ENCODE data around the gene RPN2. TPM values are rescaled to one million over a fixed set of nuclear protein-coding genes. Genes with fewer than 3 reads are reported as not detected.

RPN2 gene
- total and polyA plus RNA-seq, 2 of the 13 experiments (the other 11 are each of a cell fraction or from before 2014, with no cell fraction given) = 587 to 1,818 TPM

DNA sequence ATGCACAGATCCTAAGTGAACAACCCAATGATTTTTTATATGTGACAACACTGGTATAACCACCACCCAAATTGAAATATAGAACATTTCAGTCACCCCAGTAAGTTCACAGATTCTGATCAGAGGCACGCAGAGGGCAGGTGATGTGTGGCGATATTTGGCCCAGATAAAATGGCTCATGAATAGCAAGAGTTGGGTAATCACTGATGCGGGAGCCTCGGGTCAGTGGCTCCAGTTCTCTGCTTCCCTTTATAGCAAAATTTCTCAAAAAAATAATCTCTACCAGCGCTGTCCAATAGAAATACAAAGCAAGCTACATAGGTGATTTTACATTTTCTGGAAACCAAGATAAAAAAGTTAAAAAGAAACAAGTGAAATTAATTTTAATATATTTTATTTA is 67.6 kb downstream of the RPN2 start:
- Histone ChIP-seq H3K4me2 (ENCODE audit: low read depth, low read length) (no peak overlapping the region), H3K27me3 (ENCODE audit: control insufficient read depth in 1 of 2, insufficient read depth in 2 of 2, low read length in 2 of 2) (no peaks in the 10 kb centered on the region), H3K27ac (ENCODE audit: extremely low read length, insufficient read depth, low read length) (no peak overlapping the region), H3K4me1 (ENCODE audit: insufficient read depth, low read length) (peaks cover 7% of the 10 kb centered on the region; the same call in 1 of the 2 replicates), H3K9ac (ENCODE audit: insufficient read depth, low read depth, low read length) (no peak overlapping the region), H3K36me3 (replicated peaks in 1 of 2; ENCODE audit: control insufficient read depth in 1 of 2, insufficient read depth in 2 of 2, low read length in 2 of 2) (peaks cover 11 to 24% of the 10 kb centered on the region in 2 experiments), H3K9me3 (ENCODE audit: low read length) (no peaks in the 10 kb centered on the region), H4K20me1 (ENCODE audit: insufficient read depth, low read length) (no peaks in the 10 kb centered on the region), H2AFZ (ENCODE audit: low read length) (no peak overlapping the region), H3K4me3 (replicated peaks in 1 of 3; ENCODE audit: insufficient read depth in 1 of 3, low read depth in 2 of 3, low read length in 3 of 3) (no peak overlapping the region), H3K79me2 (ENCODE audit: insufficient read depth, low read length) (no peaks in the 10 kb centered on the region)
- WGBS (ENCODE audit: low lambda C conversion rate) = 96% methylated on average over 5 of the region's 5 CpGs
- ChIA-PET CTCF (ENCODE audit: low intra/inter-chr PET ratio, low total read pairs) (no interaction called here), POLR2A (no interaction called here)
- DNase-seq (ENCODE audit: low spot score) (no peak), ATAC-seq (no peak), FAIRE-seq (no peak)
- TF ChIP-seq, protein P1, sequence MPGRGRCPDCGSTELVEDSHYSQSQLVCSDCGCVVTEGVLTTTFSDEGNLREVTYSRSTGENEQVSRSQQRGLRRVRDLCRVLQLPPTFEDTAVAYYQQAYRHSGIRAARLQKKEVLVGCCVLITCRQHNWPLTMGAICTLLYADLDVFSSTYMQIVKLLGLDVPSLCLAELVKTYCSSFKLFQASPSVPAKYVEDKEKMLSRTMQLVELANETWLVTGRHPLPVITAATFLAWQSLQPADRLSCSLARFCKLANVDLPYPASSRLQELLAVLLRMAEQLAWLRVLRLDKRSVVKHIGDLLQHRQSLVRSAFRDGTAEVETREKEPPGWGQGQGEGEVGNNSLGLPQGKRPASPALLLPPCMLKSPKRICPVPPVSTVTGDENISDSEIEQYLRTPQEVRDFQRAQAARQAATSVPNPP (CRISPR knock-in tag; IDR thresholded peaks at IDR 0.05) = no peak
- TF ChIP-seq SIN3B (IDR thresholded peaks at IDR 0.05; ENCODE audit: low read length) = no peak
- TF ChIP-seq ZNF180 (CRISPR knock-in tag; IDR thresholded peaks at IDR 0.05; ENCODE audit: borderline replicate concordance, low read depth) = no peak
- TF ChIP-seq ZMYM4 (CRISPR knock-in tag; IDR thresholded peaks at IDR 0.05) = no peak
- TF ChIP-seq DNMT3B (CRISPR knock-in tag; conservative IDR thresholded peaks at IDR 0.05) = no peak
- TF ChIP-seq TRIM22 (IDR thresholded peaks at IDR 0.05) = no peak
- peak; percentile 32 for TF ChIP-seq RBM22 (optimal IDR thresholded peaks at IDR 0.05; ENCODE audit: low read length)
- no TSS peak for BruUV-seq (replicated peaks)
- intact Hi-C loops (cut with micrococcal nuclease; ENCODE audit: unreplicated experiment) (no loop called here), in situ Hi-C loops (cut with HindIII; ENCODE audit: extremely low pct_ligation_motif_present, low pct_unique_long_range_greater_than_20kb) (no loop called here)

DNA sequence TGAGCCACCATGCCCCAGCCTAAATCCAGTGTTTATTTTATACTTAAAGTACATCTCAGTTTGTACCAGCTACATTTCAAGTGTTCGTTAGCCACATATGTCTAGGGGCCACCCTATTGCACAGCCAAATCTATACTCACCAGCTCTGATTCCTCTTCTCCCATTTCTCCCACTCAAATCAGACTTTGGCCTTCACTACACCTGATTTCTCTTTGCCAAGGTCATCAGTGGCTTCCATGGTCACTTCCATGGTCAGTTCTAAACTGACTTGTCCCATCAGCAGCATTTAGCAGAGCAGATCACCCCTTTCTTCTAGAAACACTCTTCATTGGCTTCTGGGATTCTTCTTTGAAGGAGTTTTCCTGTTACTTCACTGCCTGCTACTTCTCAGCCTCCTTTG is 68.4 kb downstream of the RPN2 start:
- intact Hi-C loops (cut with micrococcal nuclease; ENCODE audit: unreplicated experiment) = no loop called here
- ATAC-seq = no peak
- Histone ChIP-seq H3K79me2 (ENCODE audit: insufficient read depth, low read length) (no peaks in the 10 kb centered on the region), H3K4me3 (replicated peaks in 1 of 3; ENCODE audit: insufficient read depth in 1 of 3, low read depth in 2 of 3, low read length in 3 of 3) (no peak overlapping the region), H2AFZ (ENCODE audit: low read length) (no peak overlapping the region), H3K27ac (ENCODE audit: extremely low read length, insufficient read depth, low read length) (no peak overlapping the region), H3K4me1 (ENCODE audit: insufficient read depth, low read length) (peaks cover 7% of the 10 kb centered on the region; the same call in 1 of the 2 replicates), H3K27me3 (ENCODE audit: control insufficient read depth in 1 of 2, insufficient read depth in 2 of 2, low read length in 2 of 2) (no peaks in the 10 kb centered on the region; a peak in 1 of 5 replicates), H3K9me3 (ENCODE audit: low read length) (no peaks in the 10 kb centered on the region), H4K20me1 (ENCODE audit: insufficient read depth, low read length) (no peaks in the 10 kb centered on the region), H3K9ac (ENCODE audit: insufficient read depth, low read depth, low read length) (no peak overlapping the region), H3K36me3 (replicated peaks in 1 of 2; ENCODE audit: control insufficient read depth in 1 of 2, insufficient read depth in 2 of 2, low read length in 2 of 2) (peaks cover 8 to 16% of the 10 kb centered on the region in 2 experiments), H3K4me2 (ENCODE audit: low read depth, low read length) (no peak overlapping the region)
- FAIRE-seq = no peak
- in situ Hi-C loops (cut with HindIII; ENCODE audit: extremely low pct_ligation_motif_present, low pct_unique_long_range_greater_than_20kb) = no loop called here
- ChIA-PET CTCF (ENCODE audit: low intra/inter-chr PET ratio, low total read pairs) (no interaction called here), POLR2A (no interaction called here)
- peak; percentile 36 for DNase-seq (ENCODE audit: low spot score)
- 89% methylated on average over 1 of the region's 1 CpG for WGBS (ENCODE audit: low lambda C conversion rate)
- no TSS peak for BruUV-seq (replicated peaks)
- TF ChIP-seq, protein P2, sequence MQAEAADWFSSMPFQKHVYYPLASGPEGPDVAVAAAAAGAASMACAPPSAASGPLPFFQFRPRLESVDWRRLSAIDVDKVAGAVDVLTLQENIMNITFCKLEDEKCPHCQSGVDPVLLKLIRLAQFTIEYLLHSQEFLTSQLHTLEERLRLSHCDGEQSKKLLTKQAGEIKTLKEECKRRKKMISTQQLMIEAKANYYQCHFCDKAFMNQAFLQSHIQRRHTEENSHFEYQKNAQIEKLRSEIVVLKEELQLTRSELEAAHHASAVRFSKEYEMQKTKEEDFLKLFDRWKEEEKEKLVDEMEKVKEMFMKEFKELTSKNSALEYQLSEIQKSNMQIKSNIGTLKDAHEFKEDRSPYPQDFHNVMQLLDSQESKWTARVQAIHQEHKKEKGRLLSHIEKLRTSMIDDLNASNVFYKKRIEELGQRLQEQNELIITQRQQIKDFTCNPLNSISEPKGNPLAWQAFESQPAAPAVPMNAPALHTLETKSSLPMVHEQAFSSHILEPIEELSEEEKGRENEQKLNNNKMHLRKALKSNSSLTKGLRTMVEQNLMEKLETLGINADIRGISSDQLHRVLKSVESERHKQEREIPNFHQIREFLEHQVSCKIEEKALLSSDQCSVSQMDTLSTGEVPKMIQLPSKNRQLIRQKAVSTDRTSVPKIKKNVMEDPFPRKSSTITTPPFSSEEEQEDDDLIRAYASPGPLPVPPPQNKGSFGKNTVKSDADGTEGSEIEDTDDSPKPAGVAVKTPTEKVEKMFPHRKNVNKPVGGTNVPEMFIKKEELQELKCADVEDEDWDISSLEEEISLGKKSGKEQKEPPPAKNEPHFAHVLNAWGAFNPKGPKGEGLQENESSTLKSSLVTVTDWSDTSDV (CRISPR knock-in tag; IDR thresholded peaks at IDR 0.05) = no peak
- TF ChIP-seq HNF4A (CRISPR knock-in tag; IDR thresholded peaks at IDR 0.05) (peak; percentile 70), RNF2 (conservative IDR thresholded peaks at IDR 0.05; ENCODE audit: low read depth) (no peak), ZNF503 (CRISPR knock-in tag; IDR thresholded peaks at IDR 0.05) (no peak), SKI (IDR thresholded peaks at IDR 0.05; ENCODE audit: partially characterized antibody) (peak; percentile 60)

Measured in HepG2 (cell line).